IMR-90 (cell line): ENCODE measurements around the gene ERVH48-1.
"Not testable (repeated sequence)": the region's sequence is repeated elsewhere in the genome, so short reads cannot be mapped to it uniquely, and the experiment has no call there.

ENCODE experiments used
- BHLHE40 ChIP-seq: fragments of 150-350 bp; IDR thresholded peaks from 2 replicates; pipeline ENCODE4 v1.6.1; 2016; ENCODE audit warnings: mild to moderate bottlenecking, low read depth, low read length
- CEBPB ChIP-seq: IDR thresholded peaks from 2 replicates; pipeline ENCODE4 v1.6.1; 2012; ENCODE audit warnings: low read depth, low read length, improper control_type of control experiment
- CTCF ChIP-seq: conservative IDR thresholded peaks from 2 replicates; pipeline ENCODE4 v1.5.1; 2012; ENCODE audit warnings: mild to moderate bottlenecking, low read depth, low read length, improper control_type of control experiment
- FOS ChIP-seq: fragments of 150-350 bp; IDR thresholded peaks from 2 replicates; pipeline ENCODE4 v1.6.1; 2016; ENCODE audit warnings: low read depth, low read length
- MAFK ChIP-seq: IDR thresholded peaks from 2 replicates; pipeline ENCODE4 v1.6.1; 2012; ENCODE audit warnings: low read depth, low read length, improper control_type of control experiment
- MAZ ChIP-seq: IDR thresholded peaks from 2 replicates; pipeline ENCODE4 v1.6.1; 2012; ENCODE audit warnings: low read depth, mild to moderate bottlenecking, low read length, improper control_type of control experiment, moderate library complexity, borderline replicate concordance
- MXI1 ChIP-seq: IDR thresholded peaks from 2 replicates; pipeline ENCODE4 v1.6.1; 2012; ENCODE audit warnings: low read depth, mild to moderate bottlenecking, low read length, moderate library complexity, borderline replicate concordance
- NFE2L2 ChIP-seq: fragments of 150-350 bp; IDR thresholded peaks from 2 replicates; pipeline ENCODE4 v1.6.1; 2016; ENCODE audit warnings: low read depth, mild to moderate bottlenecking, low read length
- POLR2A ChIP-seq: IDR thresholded peaks from 2 replicates; pipeline ENCODE4 v1.6.1; 2012; ENCODE audit warnings: mild to moderate bottlenecking, low read depth, low read length
- RAD21 ChIP-seq: IDR thresholded peaks from 2 replicates; pipeline ENCODE4 v1.6.1; 2012; ENCODE audit warnings: low read length, improper control_type of control experiment
- RFX5 ChIP-seq: IDR thresholded peaks from 2 replicates; pipeline ENCODE4 v1.8.0; 2012; ENCODE audit warnings: low read depth, mild to moderate bottlenecking, low read length, moderate library complexity
- SMC3 ChIP-seq: fragments of 150-350 bp; IDR thresholded peaks from 2 replicates; pipeline ENCODE4 v1.6.1; 2016; ENCODE audit warnings: low read depth, mild to moderate bottlenecking, antibody characterized with exemption, low read length, moderate library complexity
- TF ChIP-seq, protein P1 (sequence below): fragments of 150-350 bp; IDR thresholded peaks from 2 replicates; pipeline ENCODE4 v1.6.1; 2017; ENCODE audit warnings: mild to moderate bottlenecking, antibody characterized with exemption, low read length, low read depth

GRCh38 chr21:42908484-42908883 lies 16.9 kb downstream of the ERVH48-1 start:
- not testable (repeated sequence) for TF ChIP-seq CTCF, RAD21, POLR2A, SMC3, CEBPB, MXI1, MAZ, FOS, BHLHE40, RFX5, MAFK, NFE2L2
- TF ChIP-seq, protein P1, sequence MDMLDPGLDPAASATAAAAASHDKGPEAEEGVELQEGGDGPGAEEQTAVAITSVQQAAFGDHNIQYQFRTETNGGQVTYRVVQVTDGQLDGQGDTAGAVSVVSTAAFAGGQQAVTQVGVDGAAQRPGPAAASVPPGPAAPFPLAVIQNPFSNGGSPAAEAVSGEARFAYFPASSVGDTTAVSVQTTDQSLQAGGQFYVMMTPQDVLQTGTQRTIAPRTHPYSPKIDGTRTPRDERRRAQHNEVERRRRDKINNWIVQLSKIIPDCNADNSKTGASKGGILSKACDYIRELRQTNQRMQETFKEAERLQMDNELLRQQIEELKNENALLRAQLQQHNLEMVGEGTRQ: not testable (repeated sequence)
